ENCODE measurements around the gene RNFT2. TPM values are rescaled to one million over a fixed set of nuclear protein-coding genes. Genes with fewer than 3 reads are reported as not detected.

RNFT2 gene
- total RNA-seq, 1 experiment from 2014 or later: 34.9 TPM

DNA sequence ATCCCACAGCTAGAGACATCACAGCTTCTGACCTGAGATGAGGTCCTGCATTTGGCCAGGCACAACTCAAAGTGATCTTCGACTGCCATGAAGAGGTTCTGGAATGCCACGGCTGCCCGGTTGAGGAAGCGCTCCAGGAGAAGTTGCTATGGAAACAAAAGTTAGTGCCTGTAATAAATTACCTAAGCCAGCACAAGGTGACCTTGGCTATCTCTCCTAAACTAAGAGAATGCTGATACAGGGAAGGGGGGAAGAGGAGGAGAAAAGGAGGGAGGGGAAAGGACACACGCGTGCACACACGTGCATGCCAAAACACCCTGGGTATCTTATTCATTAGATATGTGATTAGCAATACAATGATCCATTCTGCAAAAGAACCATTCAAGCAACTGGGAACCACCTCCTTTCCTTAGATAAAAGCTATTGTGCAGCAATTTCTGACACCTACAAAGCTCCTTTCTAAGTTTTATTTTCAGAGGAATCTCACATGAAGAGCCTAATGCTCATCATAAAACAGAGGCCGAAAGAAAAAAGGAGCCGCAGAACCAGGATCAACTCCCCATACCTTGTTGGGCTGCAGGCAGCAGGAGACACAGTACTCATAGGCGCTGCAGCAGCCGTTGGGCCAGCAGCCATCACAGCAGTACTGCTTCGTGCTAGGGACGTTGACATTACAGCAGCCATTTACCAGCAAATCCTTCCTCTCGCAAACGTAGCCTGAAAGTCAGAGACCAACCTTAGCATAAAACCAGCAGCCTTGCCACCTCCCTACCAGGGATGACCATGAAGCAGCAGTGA, 18.2 kb upstream of the RNFT2 start:
- H3K9me2 ChIP-seq (ENCODE audit: insufficient read depth): no peaks in the 10 kb centered on the region
- no TSS peak for BruUV-seq (replicated peaks)
- H3K27ac ChIP-seq (ENCODE audit: low read depth, low read length): no peak overlapping the region
- ChIA-PET POLR2A (no interaction called here), RAD21 (ENCODE audit: low non-redundant PET in 1 of 2, low total read pairs in 2 of 2, uncharacterized antibody in 2 of 2, unreplicated experiment in 2 of 2) (no interaction called here), CTCF (no interaction called here)
- H4K20me1 ChIP-seq (ENCODE audit: insufficient read depth): no peaks in the 10 kb centered on the region
- TF ChIP-seq, protein P1, sequence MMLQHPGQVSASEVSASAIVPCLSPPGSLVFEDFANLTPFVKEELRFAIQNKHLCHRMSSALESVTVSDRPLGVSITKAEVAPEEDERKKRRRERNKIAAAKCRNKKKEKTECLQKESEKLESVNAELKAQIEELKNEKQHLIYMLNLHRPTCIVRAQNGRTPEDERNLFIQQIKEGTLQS (IDR thresholded peaks at IDR 0.05): no peak
- TF ChIP-seq EGR1 (IDR thresholded peaks at IDR 0.05; ENCODE audit: low read depth): no peak
- no peak for TF ChIP-seq POLR2AphosphoS5 (IDR thresholded peaks at IDR 0.05; ENCODE audit: low read depth, low read length)
- TF ChIP-seq, protein P2, sequence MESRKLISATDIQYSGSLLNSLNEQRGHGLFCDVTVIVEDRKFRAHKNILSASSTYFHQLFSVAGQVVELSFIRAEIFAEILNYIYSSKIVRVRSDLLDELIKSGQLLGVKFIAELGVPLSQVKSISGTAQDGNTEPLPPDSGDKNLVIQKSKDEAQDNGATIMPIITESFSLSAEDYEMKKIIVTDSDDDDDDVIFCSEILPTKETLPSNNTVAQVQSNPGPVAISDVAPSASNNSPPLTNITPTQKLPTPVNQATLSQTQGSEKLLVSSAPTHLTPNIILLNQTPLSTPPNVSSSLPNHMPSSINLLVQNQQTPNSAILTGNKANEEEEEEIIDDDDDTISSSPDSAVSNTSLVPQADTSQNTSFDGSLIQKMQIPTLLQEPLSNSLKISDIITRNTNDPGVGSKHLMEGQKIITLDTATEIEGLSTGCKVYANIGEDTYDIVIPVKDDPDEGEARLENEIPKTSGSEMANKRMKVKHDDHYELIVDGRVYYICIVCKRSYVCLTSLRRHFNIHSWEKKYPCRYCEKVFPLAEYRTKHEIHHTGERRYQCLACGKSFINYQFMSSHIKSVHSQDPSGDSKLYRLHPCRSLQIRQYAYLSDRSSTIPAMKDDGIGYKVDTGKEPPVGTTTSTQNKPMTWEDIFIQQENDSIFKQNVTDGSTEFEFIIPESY (IDR thresholded peaks at IDR 0.05; ENCODE audit: extremely low read depth, insufficient replicate concordance, low read length): no peak
- no peak for TF ChIP-seq SP1 (IDR thresholded peaks at IDR 0.05; ENCODE audit: low read depth)
- no peak for TF ChIP-seq CEBPB (IDR thresholded peaks at IDR 0.05; ENCODE audit: low read depth)
- no peak for TF ChIP-seq POLR2A (IDR thresholded peaks at IDR 0.05; ENCODE audit: borderline replicate concordance, extremely low read depth, insufficient read depth, insufficient read length)
- no peak for TF ChIP-seq ZNF274 (IDR thresholded peaks at IDR 0.05; ENCODE audit: low read depth, low read length)
- no peak for TF ChIP-seq EZH2phosphoT487 (IDR thresholded peaks at IDR 0.05; ENCODE audit: borderline replicate concordance)
- TF ChIP-seq SIN3A (IDR thresholded peaks at IDR 0.05; ENCODE audit: low read depth): no peak
- no peak for TF ChIP-seq ELF1 (IDR thresholded peaks at IDR 0.05; ENCODE audit: borderline replicate concordance, low read depth)
- TF ChIP-seq, protein P3, sequence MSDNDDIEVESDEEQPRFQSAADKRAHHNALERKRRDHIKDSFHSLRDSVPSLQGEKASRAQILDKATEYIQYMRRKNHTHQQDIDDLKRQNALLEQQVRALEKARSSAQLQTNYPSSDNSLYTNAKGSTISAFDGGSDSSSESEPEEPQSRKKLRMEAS (IDR thresholded peaks at IDR 0.05): no peak
- no peak for TF ChIP-seq SRF (IDR thresholded peaks at IDR 0.05; ENCODE audit: low read depth)
- TF ChIP-seq JUND (IDR thresholded peaks at IDR 0.05): no peak
- TF ChIP-seq ZFX (IDR thresholded peaks at IDR 0.05): no peak
- TF ChIP-seq FOSL1 (IDR thresholded peaks at IDR 0.05; ENCODE audit: low read depth): no peak
- TF ChIP-seq EZH2 (IDR thresholded peaks at IDR 0.05): no peak
- no peak for TF ChIP-seq RAD21 (IDR thresholded peaks at IDR 0.05; ENCODE audit: low read depth)
- no peak for TF ChIP-seq YY1 (IDR thresholded peaks at IDR 0.05; ENCODE audit: extremely low read depth, insufficient replicate concordance, low read depth, low read length)
- H3K36me3 ChIP-seq (ENCODE audit: control insufficient read depth in 1 of 2, insufficient read depth in 2 of 2, low read length in 2 of 2): peaks cover 0 to 9% of the 10 kb centered on the region in 2 experiments; a peak in 3 of 4 replicates
- no peak overlapping the region for H3K4me2 ChIP-seq (ENCODE audit: low read length)
- H3K9me3 ChIP-seq (ENCODE audit: control insufficient read depth in 1 of 2, insufficient read depth in 1 of 2, low read depth in 1 of 2, low read length in 2 of 2): no peaks in the 10 kb centered on the region
- H3K79me2 ChIP-seq (ENCODE audit: insufficient read depth, low read length): peaks cover 2% of the 10 kb centered on the region; the same call in 1 of the 2 replicates
- H3K4me1 ChIP-seq (ENCODE audit: control insufficient read depth in 1 of 2, insufficient read depth in 2 of 2, low read length in 2 of 2): no peaks in the 10 kb centered on the region
- DNase-seq (ENCODE audit: low read depth, low spot score) (no peak), ATAC-seq (no peak)
- H2AFZ ChIP-seq (ENCODE audit: low read depth, low read length, poor library complexity, severe bottlenecking): no peak overlapping the region
- intact Hi-C loops (cut with micrococcal nuclease): no loop called here
- no peak overlapping the region for H3K4me3 ChIP-seq (replicated peaks in 1 of 2; ENCODE audit: low read depth in 1 of 2, low read length in 2 of 2)
- H3K9ac ChIP-seq (ENCODE audit: low read length): no peak overlapping the region
- H3K27me3 ChIP-seq (ENCODE audit: insufficient read depth, low read length): no peaks in the 10 kb centered on the region

Data from HCT116 (cell line).